ENCODE measurements around the gene KRT9.

KRT9 gene

DNA sequence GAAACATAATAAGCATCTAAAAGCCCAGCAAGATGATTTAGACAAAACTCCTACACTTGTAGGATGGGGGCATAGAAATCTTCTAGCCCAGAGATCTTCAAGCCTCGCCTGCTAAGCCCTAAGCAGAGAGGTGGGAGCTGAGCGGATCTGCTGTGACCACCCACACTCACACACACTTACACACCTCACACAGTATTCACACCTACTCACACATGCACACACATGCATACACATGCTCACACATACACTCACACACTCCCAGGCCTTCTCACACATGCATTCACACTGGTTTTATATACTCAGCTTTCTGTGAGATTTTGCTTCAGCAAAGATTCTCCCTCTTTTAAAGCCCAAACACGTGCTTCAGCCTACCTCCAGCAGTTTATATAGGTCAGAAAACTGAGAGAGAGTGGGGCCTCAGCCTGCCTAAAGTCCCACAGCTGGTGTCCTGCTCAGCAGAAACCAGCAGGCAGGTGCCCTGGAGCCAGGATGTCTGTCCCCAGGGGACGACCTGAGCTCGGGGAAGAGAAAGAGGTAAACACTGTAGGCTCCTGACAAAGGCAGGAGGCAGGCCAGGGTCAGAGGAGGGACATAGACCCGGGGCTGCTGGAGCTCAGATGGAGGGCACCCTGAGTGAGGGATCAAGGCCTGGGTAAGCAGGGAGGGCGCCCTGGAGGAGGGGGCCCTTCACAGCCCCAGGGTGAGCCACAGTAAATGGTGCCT, 31.7 kb downstream of the KRT9 start:
- no peaks in the 10 kb centered on the region for H3K9me3 ChIP-seq (ENCODE audit: low read length)
- no peak overlapping the region for H3K4me3 ChIP-seq (ENCODE audit: low read depth in 1 of 2, low read length in 2 of 2)
- H3K27ac ChIP-seq (ENCODE audit: low read depth, low read length) = no peak overlapping the region
- H3K36me3 ChIP-seq (ENCODE audit: insufficient read depth, low read length) = no peaks in the 10 kb centered on the region
- no peaks in the 10 kb centered on the region for H3K27me3 ChIP-seq (ENCODE audit: control insufficient read depth in 1 of 2, insufficient read depth in 2 of 2, low read length in 2 of 2)
- H3K4me1 ChIP-seq (ENCODE audit: insufficient read depth, low read length) = no peaks in the 10 kb centered on the region
- no peak overlapping the region for H3K9ac ChIP-seq (ENCODE audit: low read length)

DNA sequence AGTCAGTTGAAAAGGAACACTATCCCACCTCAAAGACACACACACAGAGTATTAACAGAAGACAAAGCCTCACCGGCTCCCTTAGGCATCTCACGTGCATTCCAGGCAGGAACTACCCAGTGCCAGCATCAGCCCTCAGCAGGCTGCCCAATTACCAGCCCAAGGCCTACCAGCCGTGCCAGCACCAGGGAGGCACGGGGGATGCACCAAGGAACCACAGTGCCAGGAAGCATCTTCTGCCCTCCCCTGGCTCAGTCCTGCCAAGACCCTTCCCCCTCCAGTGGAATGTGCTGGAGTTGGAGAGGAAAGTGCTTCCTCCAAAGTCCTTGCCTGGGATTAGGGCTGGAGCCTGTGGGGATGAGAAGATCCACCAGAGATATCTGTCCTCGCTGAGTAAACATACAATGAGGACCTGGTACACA, 32.8 kb downstream of the KRT9 start:
- H3K9me3 ChIP-seq (ENCODE audit: low read length) = no peaks in the 10 kb centered on the region
- H3K9ac ChIP-seq (ENCODE audit: low read length) = no peak overlapping the region
- H3K36me3 ChIP-seq (ENCODE audit: insufficient read depth, low read length) = no peaks in the 10 kb centered on the region
- no peak overlapping the region for H3K27ac ChIP-seq (ENCODE audit: low read depth, low read length)
- no peaks in the 10 kb centered on the region for H3K27me3 ChIP-seq (ENCODE audit: control insufficient read depth in 1 of 2, insufficient read depth in 2 of 2, low read length in 2 of 2)
- H3K4me1 ChIP-seq (ENCODE audit: insufficient read depth, low read length) = no peaks in the 10 kb centered on the region
- H3K4me3 ChIP-seq (ENCODE audit: low read depth in 1 of 2, low read length in 2 of 2) = no peak overlapping the region

- Histone ChIP-seq H3K27me3 (ENCODE audit: control insufficient read depth in 1 of 2, insufficient read depth in 2 of 2, low read length in 2 of 2) (no peaks in the 10 kb centered on the region), H3K27ac (ENCODE audit: low read depth, low read length) (no peak overlapping the region), H3K4me1 (ENCODE audit: insufficient read depth, low read length) (no peaks in the 10 kb centered on the region), H3K36me3 (ENCODE audit: insufficient read depth, low read length) (no peaks in the 10 kb centered on the region), H3K9ac (ENCODE audit: low read length) (no peak overlapping the region), H3K9me3 (ENCODE audit: low read length) (no peaks in the 10 kb centered on the region), H3K4me3 (ENCODE audit: low read depth in 1 of 2, low read length in 2 of 2) (no peak overlapping the region)
These were observed 33.3 kb downstream of the KRT9 start for GRCh38 chr17:41538565-41538991.

DNA sequence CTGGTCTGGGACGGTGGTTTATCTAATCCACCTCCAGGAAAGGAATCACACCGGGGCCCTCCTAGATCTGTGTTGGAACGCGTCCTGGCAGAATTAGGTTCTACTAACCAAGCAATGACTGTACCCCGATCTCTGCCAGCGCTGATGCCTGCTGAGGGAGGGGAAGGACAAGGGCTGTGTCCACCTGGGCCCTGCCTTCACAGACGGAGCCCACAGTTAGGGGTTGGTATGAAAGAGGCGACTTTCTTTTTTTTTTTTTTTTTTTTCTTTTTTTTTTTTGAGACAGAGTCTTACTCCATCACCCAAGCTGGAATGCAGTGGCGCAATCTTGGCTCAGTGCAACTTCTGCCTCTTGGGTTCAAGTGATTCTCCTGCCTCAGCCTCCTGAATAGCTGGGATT, 33.9 kb downstream of the KRT9 start:
- H3K36me3 ChIP-seq (ENCODE audit: insufficient read depth, low read length) = no peaks in the 10 kb centered on the region
- H3K4me3 ChIP-seq (ENCODE audit: low read depth in 1 of 2, low read length in 2 of 2) = no peak overlapping the region
- H3K4me1 ChIP-seq (ENCODE audit: insufficient read depth, low read length) = no peaks in the 10 kb centered on the region
- H3K27ac ChIP-seq (ENCODE audit: low read depth, low read length) = no peak overlapping the region
- no peaks in the 10 kb centered on the region for H3K9me3 ChIP-seq (ENCODE audit: low read length)
- H3K9ac ChIP-seq (ENCODE audit: low read length) = no peak overlapping the region
- no peaks in the 10 kb centered on the region for H3K27me3 ChIP-seq (ENCODE audit: control insufficient read depth in 1 of 2, insufficient read depth in 2 of 2, low read length in 2 of 2)

DNA sequence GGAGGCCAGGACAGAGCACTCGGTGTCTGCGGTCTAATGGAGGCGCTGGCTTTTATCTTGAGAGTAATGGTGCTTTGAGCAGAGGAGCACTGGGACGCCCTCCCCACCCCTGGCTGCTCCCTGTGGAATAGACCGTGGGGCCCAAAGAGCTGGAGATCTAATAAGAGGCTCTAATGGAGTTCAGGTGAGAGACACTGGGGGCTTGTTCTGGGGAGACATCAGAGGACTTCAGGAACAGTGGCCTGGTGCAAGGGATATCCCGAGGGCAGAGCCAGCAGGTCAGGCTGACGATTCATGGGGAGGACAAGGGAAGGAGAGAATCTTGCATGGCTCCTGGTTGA, 34.3 kb downstream of the KRT9 start:
- H3K4me3 ChIP-seq (ENCODE audit: low read depth in 1 of 2, low read length in 2 of 2) = no peak overlapping the region
- H3K9ac ChIP-seq (ENCODE audit: low read length) = no peak overlapping the region
- H3K27ac ChIP-seq (ENCODE audit: low read depth, low read length) = no peak overlapping the region
- no peaks in the 10 kb centered on the region for H3K27me3 ChIP-seq (ENCODE audit: control insufficient read depth in 1 of 2, insufficient read depth in 2 of 2, low read length in 2 of 2)
- H3K4me1 ChIP-seq (ENCODE audit: insufficient read depth, low read length) = no peaks in the 10 kb centered on the region
- H3K36me3 ChIP-seq (ENCODE audit: insufficient read depth, low read length) = no peaks in the 10 kb centered on the region
- no peaks in the 10 kb centered on the region for H3K9me3 ChIP-seq (ENCODE audit: low read length)

DNA sequence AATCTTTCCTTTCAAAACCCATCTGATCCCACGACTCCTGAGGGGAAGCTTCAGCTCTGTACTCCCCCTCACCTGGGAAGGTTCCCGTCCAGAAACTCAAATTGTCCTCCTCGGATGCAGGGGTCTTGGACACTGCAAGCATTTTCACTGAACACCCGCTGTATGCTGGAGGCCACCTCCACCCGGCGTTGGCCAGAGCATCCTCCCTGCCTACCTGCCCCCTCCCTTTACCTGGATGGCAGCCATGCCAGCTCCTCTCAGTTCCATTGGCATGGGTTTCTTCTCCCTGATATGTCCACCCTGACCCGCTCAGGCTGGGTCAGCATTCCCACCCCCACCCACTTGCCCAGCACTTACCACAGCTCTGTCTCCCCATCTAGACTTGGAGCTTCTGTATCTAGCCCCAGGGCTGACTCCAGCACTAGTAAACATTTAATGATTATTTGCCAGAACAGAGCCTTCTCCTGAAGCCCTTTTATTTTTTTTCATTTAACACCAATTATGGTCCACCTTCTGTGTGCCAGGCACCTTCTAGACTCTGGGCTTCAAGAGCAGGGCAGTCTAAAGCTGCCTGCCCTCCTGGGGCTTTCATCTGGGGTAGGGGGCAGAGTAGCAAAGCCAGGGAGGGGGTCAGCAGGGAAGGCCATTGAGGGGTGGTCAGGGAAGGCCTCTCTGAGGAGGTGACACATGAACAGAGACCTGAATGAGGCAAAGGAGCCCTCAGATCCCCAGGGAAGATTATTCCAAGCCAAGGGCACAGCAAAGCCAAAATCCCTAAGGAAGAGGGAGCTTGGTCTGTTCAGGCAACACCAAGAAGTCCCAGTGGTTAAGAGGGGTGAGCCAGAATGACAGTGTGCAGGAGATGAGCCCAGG, 34.9 kb downstream of the KRT9 start:
- H3K4me3 ChIP-seq (ENCODE audit: low read depth in 1 of 2, low read length in 2 of 2) = no peak overlapping the region
- no peaks in the 10 kb centered on the region for H3K27me3 ChIP-seq (ENCODE audit: control insufficient read depth in 1 of 2, insufficient read depth in 2 of 2, low read length in 2 of 2)
- no peak overlapping the region for H3K9ac ChIP-seq (ENCODE audit: low read length)
- H3K36me3 ChIP-seq (ENCODE audit: insufficient read depth, low read length) = no peaks in the 10 kb centered on the region
- H3K9me3 ChIP-seq (ENCODE audit: low read length) = no peaks in the 10 kb centered on the region
- no peaks in the 10 kb centered on the region for H3K4me1 ChIP-seq (ENCODE audit: insufficient read depth, low read length)
- H3K27ac ChIP-seq (ENCODE audit: low read depth, low read length) = no peak overlapping the region

GRCh38 chr17:41535764-41536481, 35.9 kb downstream of the KRT9 start:
- Histone ChIP-seq H3K27ac (ENCODE audit: low read depth, low read length) (no peak overlapping the region), H3K4me1 (ENCODE audit: insufficient read depth, low read length) (no peaks in the 10 kb centered on the region), H3K36me3 (ENCODE audit: insufficient read depth, low read length) (no peaks in the 10 kb centered on the region), H3K9ac (ENCODE audit: low read length) (no peak overlapping the region), H3K4me3 (ENCODE audit: low read depth in 1 of 2, low read length in 2 of 2) (no peak overlapping the region), H3K9me3 (ENCODE audit: low read length) (no peaks in the 10 kb centered on the region), H3K27me3 (ENCODE audit: control insufficient read depth in 1 of 2, insufficient read depth in 2 of 2, low read length in 2 of 2) (peaks cover under 1 to 2% of the 10 kb centered on the region in 2 donors)

GRCh38 chr17:41534899-41535546, 36.8 kb downstream of the KRT9 start:
- H3K27me3 ChIP-seq (ENCODE audit: control insufficient read depth in 1 of 2, insufficient read depth in 2 of 2, low read length in 2 of 2) = peaks cover 9 to 11% of the 10 kb centered on the region in 2 donors
- H3K27ac ChIP-seq (ENCODE audit: low read depth, low read length) = no peak overlapping the region
- no peak overlapping the region for H3K9ac ChIP-seq (ENCODE audit: low read length)
- H3K36me3 ChIP-seq (ENCODE audit: insufficient read depth, low read length) = no peaks in the 10 kb centered on the region
- H3K4me1 ChIP-seq (ENCODE audit: insufficient read depth, low read length) = no peaks in the 10 kb centered on the region
- no peaks in the 10 kb centered on the region for H3K9me3 ChIP-seq (ENCODE audit: low read length)
- H3K4me3 ChIP-seq (ENCODE audit: low read depth in 1 of 2, low read length in 2 of 2) = no peak overlapping the region

DNA sequence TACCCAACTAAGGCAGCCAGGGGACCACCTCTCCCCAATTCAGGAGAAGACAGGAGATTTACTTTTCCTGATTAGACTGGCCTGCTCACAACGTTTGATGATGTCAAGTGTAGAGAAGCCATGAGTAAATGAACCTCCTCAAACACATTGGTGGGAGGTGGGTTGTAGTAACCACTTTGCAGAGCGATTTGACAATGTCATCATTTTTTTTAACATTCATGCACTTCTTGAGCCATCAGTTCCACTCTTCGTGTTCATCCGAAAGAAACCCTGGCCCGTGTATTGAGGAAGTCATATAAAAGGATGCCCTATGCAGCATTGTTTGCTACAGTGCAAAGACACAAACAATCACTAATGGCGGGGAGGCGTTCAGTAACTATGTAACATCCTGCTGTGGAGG, 38.2 kb downstream of the KRT9 start:
- Histone ChIP-seq H3K36me3 (ENCODE audit: insufficient read depth, low read length) (no peaks in the 10 kb centered on the region), H3K4me1 (ENCODE audit: insufficient read depth, low read length) (no peaks in the 10 kb centered on the region), H3K27me3 (ENCODE audit: control insufficient read depth in 1 of 2, insufficient read depth in 2 of 2, low read length in 2 of 2) (peaks cover 11 to 23% of the 10 kb centered on the region in 2 donors), H3K9me3 (ENCODE audit: low read length) (no peaks in the 10 kb centered on the region), H3K4me3 (ENCODE audit: low read depth in 1 of 2, low read length in 2 of 2) (no peak overlapping the region), H3K27ac (ENCODE audit: low read depth, low read length) (no peak overlapping the region), H3K9ac (ENCODE audit: low read length) (no peak overlapping the region)

DNA sequence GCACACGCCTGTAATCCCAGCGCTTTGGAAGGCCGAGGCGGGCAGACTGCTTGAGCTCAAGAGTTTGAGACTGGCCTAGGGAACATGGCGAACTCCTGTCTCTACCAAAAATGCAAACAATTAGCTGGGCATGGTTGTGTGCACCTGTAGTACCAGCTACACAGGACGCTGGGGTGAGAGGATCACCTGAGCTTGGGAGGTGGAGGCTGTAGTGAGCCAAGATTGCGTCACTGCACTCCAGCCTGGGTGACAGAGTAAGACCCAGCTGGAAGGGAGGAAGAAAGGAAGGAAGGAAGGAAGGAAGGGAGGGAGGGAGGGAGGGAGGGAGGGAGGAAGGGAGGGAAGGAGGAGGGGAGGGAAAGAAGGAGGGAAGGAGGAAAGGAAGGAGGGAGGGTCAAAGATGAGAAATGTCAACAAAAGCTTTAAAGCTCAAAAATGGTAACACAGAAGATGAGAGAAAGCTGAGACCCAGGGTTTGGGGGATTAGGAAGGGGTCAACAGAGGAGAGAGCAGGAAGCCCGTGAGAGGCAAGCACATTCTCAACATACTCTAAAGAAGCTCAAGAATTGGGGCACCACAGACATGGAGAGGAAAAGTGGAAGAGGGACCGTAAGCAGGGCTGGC, 38.8 kb downstream of the KRT9 start:
- H3K9ac ChIP-seq (ENCODE audit: low read length) = no peak overlapping the region
- H3K4me1 ChIP-seq (ENCODE audit: insufficient read depth, low read length) = no peaks in the 10 kb centered on the region
- no peak overlapping the region for H3K4me3 ChIP-seq (ENCODE audit: low read depth in 1 of 2, low read length in 2 of 2)
- no peak overlapping the region for H3K27ac ChIP-seq (ENCODE audit: low read depth, low read length)
- H3K36me3 ChIP-seq (ENCODE audit: insufficient read depth, low read length) = no peaks in the 10 kb centered on the region
- no peaks in the 10 kb centered on the region for H3K9me3 ChIP-seq (ENCODE audit: low read length)
- peaks cover 11 to 29% of the 10 kb centered on the region in 2 donors for H3K27me3 ChIP-seq (ENCODE audit: control insufficient read depth in 1 of 2, insufficient read depth in 2 of 2, low read length in 2 of 2)

DNA sequence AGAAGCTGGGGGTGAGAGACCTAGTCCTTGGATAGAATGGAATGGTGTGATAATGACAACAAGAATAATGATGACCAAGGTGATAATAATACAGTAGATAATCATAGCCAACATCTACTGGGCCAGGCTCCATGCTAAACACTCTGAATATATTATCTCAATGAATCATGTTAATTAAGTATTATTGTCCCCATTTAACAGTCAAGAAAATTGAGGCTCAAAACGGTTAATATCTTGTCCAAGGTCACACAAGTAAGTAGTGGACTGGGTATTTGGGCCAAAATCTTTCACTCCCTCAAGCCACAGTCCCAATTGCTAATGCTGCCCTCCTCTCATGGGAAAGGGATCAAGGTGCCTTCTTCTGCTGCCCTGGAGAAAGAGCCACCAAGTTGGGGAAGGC, 39.9 kb downstream of the KRT9 start:
- Histone ChIP-seq H3K4me3 (ENCODE audit: low read depth in 1 of 2, low read length in 2 of 2) (no peak overlapping the region), H3K36me3 (ENCODE audit: insufficient read depth, low read length) (no peaks in the 10 kb centered on the region), H3K9me3 (ENCODE audit: low read length) (no peaks in the 10 kb centered on the region), H3K27me3 (ENCODE audit: control insufficient read depth in 1 of 2, insufficient read depth in 2 of 2, low read length in 2 of 2) (peaks cover 11 to 40% of the 10 kb centered on the region in 2 donors), H3K9ac (ENCODE audit: low read length) (no peak overlapping the region), H3K4me1 (ENCODE audit: insufficient read depth, low read length) (no peaks in the 10 kb centered on the region), H3K27ac (ENCODE audit: low read depth, low read length) (no peak overlapping the region)
